ENCODE results near the gene CEP95.
"Not testable (repeated sequence)": the region's sequence is repeated elsewhere in the genome, so short reads cannot be mapped to it uniquely, and the experiment has no call there.

Gene CEP95

GRCh38 chr17:64574646-64575045 lies 67.9 kb downstream of the CEP95 start:
- no peak for DNase-seq (ENCODE audit: low read depth)

GRCh38 chr17:64575431-64575830 lies 68.7 kb downstream of the CEP95 start:
- DNase-seq (ENCODE audit: low read depth), result no peak

GRCh38 chr17:64577025-64577424 lies 70.2 kb downstream of the CEP95 start:
- DNase-seq (ENCODE audit: low read depth), result not testable (repeated sequence)

GRCh38 chr17:64579917-64580316 lies 73.1 kb downstream of the CEP95 start:
- DNase-seq (ENCODE audit: low read depth), result no peak

- DNase-seq (ENCODE audit: low read depth), result no peak
These were observed 73.9 kb downstream of the CEP95 start for GRCh38 chr17:64580384-64581315.

GRCh38 chr17:64583038-64583437 lies 76.3 kb downstream of the CEP95 start:
- DNase-seq (ENCODE audit: low read depth), result no peak

GRCh38 chr17:64585146-64585545 lies 78.4 kb downstream of the CEP95 start:
- DNase-seq (ENCODE audit: low read depth), result no peak

Data from stimulated activated CD8-positive, alpha-beta memory T cell treated with anti-CD3 and anti-CD28 coated beads, Interleukin-12 subunit alpha, Interleukin-12 subunit beta, amount 100 ng/mL, for 4 hours (primary cell).